PC-3 (cell line): Measurements from ENCODE around the gene HP1BP3.

Experiments
- EZH2 ChIP-seq: fragments of 300-600 bp; sonication (generic); IDR thresholded peaks from one replicate; pipeline ENCODE4 v1.6.1; 2017; ENCODE audit warnings: antibody characterized with exemption, mild to moderate bottlenecking, low read length; ENCODE audit not compliant: unreplicated experiment
- EZH2phosphoT487 ChIP-seq: fragments of 300-600 bp; sonication (generic); IDR thresholded peaks from 2 replicates; pipeline ENCODE4 v1.6.1; 2018; ENCODE audit warnings: mild to moderate bottlenecking, antibody characterized with exemption, low read length, borderline replicate concordance
- TF ChIP-seq, protein P1 (sequence below): fragments of 300-600 bp; sonication (generic); conservative IDR thresholded peaks from 2 replicates; pipeline ENCODE4 v1.5.1; 2017; ENCODE audit warnings: antibody characterized with exemption, low read depth, mild to moderate bottlenecking, low read length

DNA sequence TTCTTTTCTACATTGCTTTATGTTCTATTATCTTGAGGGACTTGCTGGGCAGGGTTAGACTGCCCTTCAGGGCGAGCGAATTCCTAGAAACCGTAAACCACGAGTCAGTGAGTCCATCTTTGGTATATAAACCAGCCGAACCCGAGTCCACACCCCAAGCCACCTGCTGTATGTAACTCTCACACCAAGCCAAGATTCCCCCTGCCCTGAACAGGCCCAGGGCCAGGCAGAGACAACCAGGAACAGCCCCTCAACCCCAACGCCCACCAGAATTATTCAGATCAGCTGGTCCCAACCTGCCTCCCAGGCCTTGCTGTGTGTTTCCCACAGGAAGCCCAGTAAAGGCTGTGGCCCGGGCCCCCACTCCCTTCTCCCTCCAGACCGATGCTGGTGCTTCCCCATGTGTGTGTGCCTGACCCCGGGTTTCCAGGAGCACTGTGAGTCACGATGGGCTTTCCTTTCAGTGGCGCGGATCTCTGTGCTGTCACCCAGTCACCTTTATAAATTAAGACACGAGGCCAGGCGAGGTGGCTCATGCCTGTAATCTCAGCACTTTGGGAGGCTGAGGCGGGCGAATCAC lies 86.4 kb downstream of the HP1BP3 start:
- TF ChIP-seq, protein P1, sequence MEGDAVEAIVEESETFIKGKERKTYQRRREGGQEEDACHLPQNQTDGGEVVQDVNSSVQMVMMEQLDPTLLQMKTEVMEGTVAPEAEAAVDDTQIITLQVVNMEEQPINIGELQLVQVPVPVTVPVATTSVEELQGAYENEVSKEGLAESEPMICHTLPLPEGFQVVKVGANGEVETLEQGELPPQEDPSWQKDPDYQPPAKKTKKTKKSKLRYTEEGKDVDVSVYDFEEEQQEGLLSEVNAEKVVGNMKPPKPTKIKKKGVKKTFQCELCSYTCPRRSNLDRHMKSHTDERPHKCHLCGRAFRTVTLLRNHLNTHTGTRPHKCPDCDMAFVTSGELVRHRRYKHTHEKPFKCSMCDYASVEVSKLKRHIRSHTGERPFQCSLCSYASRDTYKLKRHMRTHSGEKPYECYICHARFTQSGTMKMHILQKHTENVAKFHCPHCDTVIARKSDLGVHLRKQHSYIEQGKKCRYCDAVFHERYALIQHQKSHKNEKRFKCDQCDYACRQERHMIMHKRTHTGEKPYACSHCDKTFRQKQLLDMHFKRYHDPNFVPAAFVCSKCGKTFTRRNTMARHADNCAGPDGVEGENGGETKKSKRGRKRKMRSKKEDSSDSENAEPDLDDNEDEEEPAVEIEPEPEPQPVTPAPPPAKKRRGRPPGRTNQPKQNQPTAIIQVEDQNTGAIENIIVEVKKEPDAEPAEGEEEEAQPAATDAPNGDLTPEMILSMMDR: no peak
- TF ChIP-seq EZH2 (no peak), EZH2phosphoT487 (no peak)
